Epithelial cell of esophagus (primary cell): Measurements from ENCODE around the gene UFC1.

Source experiments
- DNase-seq: peaks from one replicate; pipeline ENCODE4 v3.0.0; 2010; ENCODE audit warnings: low read depth
- H3K4me3 ChIP-seq: 2 replicates; pipeline ENCODE4 v1.5.1; 2011; ENCODE audit warnings: mild to moderate bottlenecking, low read length, control low read depth
- CTCF ChIP-seq: IDR thresholded peaks from 2 replicates; pipeline ENCODE4 v1.5.1; 2011; ENCODE audit warnings: low read depth, mild to moderate bottlenecking, low read length, control low read depth, inconsistent platforms; ENCODE audit not compliant: insufficient read depth; ENCODE audit errors: missing control alignments

The UFC1 gene

GRCh38 chr1:161171191-161171590 is 17.4 kb downstream of the UFC1 start:
- no peak for DNase-seq
- TF ChIP-seq CTCF: no peak
- no peak overlapping the region for H3K4me3 ChIP-seq

- no peak overlapping the region for H3K4me3 ChIP-seq
- no peak for DNase-seq
- no peak for TF ChIP-seq CTCF
These were observed 17.9 kb downstream of the UFC1 start for GRCh38 chr1:161171696-161172095.

GRCh38 chr1:161172349-161172748 is 18.6 kb downstream of the UFC1 start:
- TF ChIP-seq CTCF: no peak
- no peak overlapping the region for H3K4me3 ChIP-seq
- DNase-seq: no peak

GRCh38 chr1:161172776-161173376 is 19.1 kb downstream of the UFC1 start:
- no peak for DNase-seq
- TF ChIP-seq CTCF: no peak
- no peak overlapping the region for H3K4me3 ChIP-seq

- DNase-seq: no peak
- no peak overlapping the region for H3K4me3 ChIP-seq
- TF ChIP-seq CTCF: no peak
These were observed 19.9 kb downstream of the UFC1 start for GRCh38 chr1:161173711-161174110.

- no peak for DNase-seq
- no peak for TF ChIP-seq CTCF
- H3K4me3 ChIP-seq: no peak overlapping the region
These were observed 21.1 kb downstream of the UFC1 start for GRCh38 chr1:161174911-161175310.

GRCh38 chr1:161175771-161176453 is 22.1 kb downstream of the UFC1 start:
- TF ChIP-seq CTCF: no peak
- DNase-seq: no peak
- H3K4me3 ChIP-seq: peak overlapping the region; percentile 95
